KOPT-K1 (cell line): ENCODE data around the gene TM4SF4.

Experiments
- H3K27ac ChIP-seq: fragments of 200-600 bp; sonication (generic); 2 replicates; pipeline ENCODE4 v1.5.1; 2016; ENCODE audit warnings: antibody characterized with exemption, mild to moderate bottlenecking, low read depth, low read length; ENCODE audit not compliant: poor library complexity, severe bottlenecking
- H3K36me3 ChIP-seq: fragments of 200-600 bp; sonication (generic); 2 replicates; pipeline ENCODE4 v1.5.1; 2017; ENCODE audit warnings: antibody characterized with exemption, mild to moderate bottlenecking, low read length, moderate library complexity; ENCODE audit not compliant: insufficient read depth
- H3K9me3 ChIP-seq: fragments of 200-600 bp; sonication (generic); 2 replicates; pipeline ENCODE4 v1.5.1; 2017; ENCODE audit warnings: antibody characterized with exemption, low read length, mild to moderate bottlenecking; ENCODE audit not compliant: insufficient read depth, poor library complexity, severe bottlenecking

TM4SF4 gene

DNA sequence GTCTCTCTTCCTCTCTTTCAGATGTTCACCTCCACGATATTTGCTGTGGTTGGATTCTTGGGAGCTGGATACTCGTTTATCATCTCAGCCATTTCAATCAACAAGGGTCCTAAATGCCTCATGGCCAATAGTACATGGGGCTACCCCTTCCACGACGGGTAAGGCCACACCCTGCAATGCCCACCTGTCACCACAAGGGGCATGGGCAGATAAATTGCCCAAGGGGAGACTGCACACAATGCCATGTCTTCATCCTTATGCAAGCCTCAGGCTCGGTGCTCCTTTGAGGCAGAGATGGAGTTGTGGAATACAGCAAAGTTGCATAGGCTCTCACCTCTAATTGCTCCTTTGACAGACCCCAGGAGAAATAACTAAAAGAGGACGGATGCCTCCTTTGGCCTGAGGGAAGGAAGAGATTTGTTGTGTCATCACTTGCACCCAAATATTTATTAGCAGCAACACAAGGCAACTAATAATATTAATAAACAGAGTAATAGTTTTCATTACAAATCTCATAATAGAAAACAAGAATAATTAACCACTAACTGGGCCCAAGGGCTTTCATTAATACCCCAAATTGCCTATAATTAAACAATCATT is 13.2 kb downstream of the TM4SF4 start:
- Histone ChIP-seq H3K9me3 (no peaks in the 10 kb centered on the region), H3K27ac (no peak overlapping the region)

DNA sequence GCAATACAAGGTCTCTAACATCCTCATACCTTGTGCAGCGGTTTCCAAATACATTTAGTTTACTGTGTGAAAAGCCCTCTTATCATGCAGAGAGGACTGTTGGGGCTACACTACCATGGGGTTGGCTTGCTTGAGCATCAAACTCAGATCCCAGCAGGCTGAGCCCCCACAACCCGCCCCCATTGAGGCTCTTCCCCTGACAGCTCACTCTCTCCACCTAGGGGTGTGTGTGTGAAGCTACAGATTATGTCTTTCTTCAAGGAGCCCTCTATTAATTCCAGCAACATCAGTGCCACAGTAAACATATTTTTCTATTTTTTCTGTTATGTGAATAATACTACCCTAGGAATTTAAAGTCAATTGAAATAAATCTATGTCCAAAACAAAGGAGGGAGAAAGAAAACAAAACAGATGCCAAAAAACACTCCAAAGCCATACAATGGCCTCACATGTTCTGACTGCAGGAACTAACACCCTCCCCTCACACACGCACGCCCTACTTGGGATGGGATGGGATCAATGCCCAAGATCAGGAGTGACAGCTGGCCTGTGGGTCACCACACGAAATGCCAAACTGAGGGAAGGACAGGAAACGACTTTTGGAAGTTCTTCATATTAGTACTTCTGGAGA is 14.7 kb downstream of the TM4SF4 start:
- Histone ChIP-seq H3K36me3 (no peaks in the 10 kb centered on the region), H3K9me3 (no peaks in the 10 kb centered on the region), H3K27ac (no peak overlapping the region)

More for the DNA sequence above, 13.2 kb downstream of the TM4SF4 start:
- H3K36me3 ChIP-seq = no peaks in the 10 kb centered on the region

DNA sequence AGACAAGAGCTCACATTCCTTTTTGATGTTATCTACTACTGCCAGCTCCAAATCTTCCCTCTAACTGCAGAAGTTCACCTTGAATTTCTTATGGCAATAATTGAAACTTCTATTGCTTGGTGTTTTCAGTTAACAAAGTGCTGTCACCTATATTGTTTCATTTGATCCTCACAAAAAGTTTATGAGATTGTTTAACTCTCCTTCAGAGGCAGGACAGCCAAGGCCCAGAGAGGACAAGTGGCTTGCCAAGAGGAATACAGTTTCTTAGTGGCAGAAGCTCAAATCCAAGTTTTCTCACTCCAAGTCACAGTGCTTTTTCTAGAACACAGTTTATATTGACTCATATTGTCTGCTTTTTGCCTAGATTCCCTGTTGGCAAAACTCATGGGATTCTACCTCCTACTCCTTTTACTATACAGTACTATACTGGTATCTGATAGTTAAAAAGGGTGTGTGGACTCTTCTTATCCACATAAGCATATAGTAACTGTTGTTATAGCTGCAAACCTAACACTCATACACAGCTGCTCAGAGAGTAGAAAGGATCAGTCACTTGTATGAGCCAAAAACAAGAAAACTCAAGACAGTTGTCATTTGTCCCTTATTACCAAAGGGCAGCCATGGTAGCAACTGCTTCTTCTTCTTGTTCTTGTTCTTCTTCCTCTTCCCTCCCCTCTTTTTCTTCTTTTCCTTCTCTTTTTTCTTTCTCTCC is 15.9 kb downstream of the TM4SF4 start:
- H3K9me3 ChIP-seq = no peaks in the 10 kb centered on the region
- no peaks in the 10 kb centered on the region for H3K36me3 ChIP-seq

DNA sequence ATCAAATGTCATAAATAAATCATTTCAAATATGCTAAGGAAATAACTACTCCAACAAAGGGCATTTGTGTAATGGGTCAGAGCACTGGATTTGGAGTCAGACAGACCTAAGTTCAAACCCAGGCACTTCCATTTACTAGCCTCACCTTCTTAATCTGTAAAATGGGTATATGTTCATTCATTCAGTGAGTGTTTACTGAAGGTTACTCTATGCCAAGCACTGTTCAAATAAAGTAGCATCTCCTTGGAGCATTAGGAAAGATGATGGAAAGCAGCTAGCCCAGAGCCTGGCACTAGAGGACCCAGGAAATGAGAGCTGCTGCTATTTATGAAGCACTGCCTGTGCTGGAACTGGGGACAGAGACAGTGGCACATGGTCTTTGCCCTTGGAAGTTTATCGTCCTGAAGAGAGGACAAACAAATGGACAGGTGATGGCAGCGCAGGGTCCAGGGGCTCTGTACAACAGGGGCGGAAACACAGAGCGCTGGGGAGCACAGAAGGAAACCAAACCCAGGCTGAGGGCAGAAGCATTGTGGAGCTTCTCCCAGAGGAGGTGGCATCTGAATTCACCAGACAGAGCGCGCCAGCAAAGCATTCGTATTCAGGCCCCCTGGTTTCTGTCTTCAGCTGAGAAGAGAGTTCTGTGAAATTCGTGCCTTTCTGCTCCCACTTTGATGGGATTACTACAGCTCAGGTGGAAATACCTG is 19.0 kb downstream of the TM4SF4 start:
- Histone ChIP-seq H3K27ac (no peak overlapping the region), H3K9me3 (no peaks in the 10 kb centered on the region), H3K36me3 (no peaks in the 10 kb centered on the region)

More for the DNA sequence above, 15.9 kb downstream of the TM4SF4 start:
- no peak overlapping the region for H3K27ac ChIP-seq

DNA sequence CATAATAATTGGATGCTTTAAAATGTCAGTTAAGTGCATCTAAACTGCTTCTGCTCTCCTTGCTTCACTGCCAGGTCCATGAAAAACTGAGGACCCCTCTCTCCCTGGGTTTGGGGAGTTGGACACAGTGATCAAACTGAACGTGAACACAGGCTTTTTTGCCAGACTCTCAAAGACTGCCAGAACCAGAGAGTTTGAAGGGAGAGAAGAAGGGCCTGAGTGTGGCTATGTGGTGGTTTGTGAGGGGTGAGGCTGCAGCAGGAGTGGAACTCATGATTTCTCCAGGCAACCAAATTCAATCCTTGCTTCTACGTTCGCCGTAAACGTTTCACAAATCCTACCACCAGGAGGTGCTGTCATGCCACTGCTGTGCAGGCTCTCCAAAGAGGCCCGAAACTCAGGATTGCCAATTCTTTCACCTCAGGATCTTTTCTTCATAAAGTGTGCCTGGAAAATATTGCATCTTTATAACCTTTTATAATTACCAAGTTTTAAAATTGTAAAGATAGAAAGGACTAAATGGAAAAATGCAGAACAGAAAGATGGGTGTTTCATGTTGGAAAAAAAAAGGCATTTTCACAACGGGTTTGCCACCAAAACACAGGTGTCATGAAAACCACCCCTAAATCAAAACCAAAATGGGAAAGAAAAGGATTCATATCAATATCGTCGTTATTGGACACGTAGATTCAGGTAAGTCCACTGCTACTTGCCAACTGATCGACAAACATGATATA is 19.7 kb downstream of the TM4SF4 start:
- Histone ChIP-seq H3K27ac (no peak overlapping the region), H3K36me3 (no peaks in the 10 kb centered on the region), H3K9me3 (no peaks in the 10 kb centered on the region)

DNA sequence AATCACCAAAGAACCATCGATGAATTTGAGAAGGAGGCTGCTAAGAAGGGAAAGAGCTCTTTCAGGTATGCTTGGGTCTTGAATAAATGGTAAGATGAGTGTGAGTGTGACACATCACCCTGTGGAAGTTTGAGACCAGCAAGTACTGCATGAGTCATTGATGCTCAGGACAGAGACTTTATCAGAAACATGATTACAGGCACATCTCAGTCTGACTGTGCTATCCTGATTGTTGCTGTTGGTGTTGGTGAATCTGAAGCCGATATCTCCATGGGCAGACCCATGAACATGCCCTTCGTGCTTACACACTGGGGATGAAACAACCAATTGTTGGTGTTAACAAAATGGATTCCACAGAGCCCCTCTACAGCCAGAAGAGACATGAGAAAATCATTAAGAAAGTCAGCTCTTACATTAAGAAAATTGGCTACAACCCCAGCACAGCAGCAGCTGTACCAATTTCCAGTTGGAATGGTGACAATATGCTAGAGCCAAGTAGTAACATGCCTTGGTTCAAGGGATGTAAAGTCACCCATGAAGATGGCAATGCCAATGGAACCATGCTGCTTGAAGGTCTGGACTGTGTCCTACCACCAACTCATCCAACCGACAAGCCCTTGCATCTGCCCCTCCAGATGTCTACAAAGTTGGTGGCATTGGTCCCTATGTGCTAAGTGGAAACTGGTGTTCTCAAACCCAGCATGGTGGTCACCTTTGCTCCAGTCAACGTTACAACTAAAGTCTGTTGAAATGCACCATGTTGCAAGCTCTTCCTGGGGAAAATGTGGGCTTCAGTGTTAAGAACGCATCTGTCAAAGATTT is 20.5 kb downstream of the TM4SF4 start:
- Histone ChIP-seq H3K9me3 (no peaks in the 10 kb centered on the region), H3K36me3 (no peaks in the 10 kb centered on the region), H3K27ac (no peak overlapping the region)

DNA sequence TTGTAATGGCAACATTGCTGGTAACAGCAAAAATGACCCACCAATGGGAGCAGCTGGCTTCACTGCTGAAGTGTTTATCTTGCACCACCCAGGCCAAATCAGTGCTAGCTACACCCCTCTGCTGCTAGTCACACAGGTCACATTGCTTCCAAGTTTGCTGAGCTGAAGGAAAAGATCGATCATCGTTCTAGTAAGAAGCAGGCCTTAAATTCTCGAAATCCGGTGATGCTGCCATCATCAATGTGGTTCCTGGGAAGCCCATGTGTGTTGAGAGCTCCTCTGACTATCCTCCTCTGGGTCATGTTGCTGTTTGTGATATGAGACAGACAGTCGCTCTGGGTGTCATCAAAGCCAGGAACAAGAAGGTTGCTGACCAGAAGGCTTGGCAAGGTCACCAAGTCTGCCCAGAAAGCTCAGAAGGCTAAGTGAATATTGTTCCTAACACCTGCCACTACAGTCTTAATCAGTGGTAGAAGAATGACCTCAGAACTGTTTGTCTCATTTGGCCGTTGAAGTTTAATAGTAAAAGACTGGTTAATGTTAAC is 21.2 kb downstream of the TM4SF4 start:
- Histone ChIP-seq H3K36me3 (no peaks in the 10 kb centered on the region), H3K27ac (no peak overlapping the region), H3K9me3 (no peaks in the 10 kb centered on the region)

DNA sequence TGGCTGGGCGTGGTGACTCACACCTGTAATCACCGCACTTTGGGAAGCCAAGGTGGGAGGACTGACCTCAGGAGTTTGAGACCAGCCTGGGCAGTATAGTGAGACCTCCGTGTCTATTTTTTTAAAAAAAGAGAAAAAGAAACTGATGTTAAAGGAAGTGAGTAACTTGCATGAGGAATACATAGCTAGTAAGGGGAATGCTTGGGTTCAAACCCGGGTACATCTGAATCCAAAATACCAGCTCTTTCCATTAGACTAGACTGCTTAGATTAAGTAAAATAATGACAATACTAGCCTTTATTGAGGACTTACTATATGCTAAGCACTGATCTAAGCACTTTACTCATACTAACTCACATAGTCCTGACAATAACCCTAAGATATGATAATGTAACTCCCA is 22.4 kb downstream of the TM4SF4 start:
- H3K27ac ChIP-seq = no peak overlapping the region
- no peaks in the 10 kb centered on the region for H3K9me3 ChIP-seq

DNA sequence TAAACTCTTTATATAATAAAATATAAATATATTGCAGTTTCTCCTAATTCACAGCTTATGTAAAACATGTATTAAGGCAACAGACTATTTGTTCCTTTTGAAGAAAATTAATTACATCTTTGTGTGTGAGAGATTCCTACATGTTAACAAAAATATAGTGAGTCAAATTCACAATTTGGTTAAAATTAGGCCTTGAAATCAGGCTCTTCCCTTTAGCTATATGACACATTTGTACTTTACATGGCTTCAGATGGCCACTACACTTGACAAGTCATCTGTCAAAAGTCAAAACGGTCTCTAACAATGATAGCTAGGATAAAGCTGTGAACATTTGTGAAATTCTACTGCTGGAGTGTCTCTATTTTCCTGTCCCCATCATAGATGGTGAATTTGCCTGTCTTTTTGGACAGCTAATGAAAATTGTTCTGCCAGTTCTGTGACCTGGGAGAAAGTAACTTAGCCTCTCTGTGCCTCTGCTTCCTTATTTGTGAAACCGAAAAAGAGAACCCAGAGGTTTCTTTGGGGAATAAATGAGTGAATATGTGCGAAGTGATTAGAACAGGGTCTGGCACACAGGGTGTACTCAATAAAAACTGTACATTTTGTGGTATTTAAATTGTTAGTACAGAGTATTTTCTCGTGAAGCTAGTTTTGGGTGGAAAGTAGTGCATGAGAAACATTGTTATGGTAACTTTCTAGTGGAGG is 23.6 kb downstream of the TM4SF4 start:
- Histone ChIP-seq H3K27ac (no peak overlapping the region), H3K9me3 (no peaks in the 10 kb centered on the region), H3K36me3 (no peaks in the 10 kb centered on the region)

More for the DNA sequence above, 22.4 kb downstream of the TM4SF4 start:
- H3K36me3 ChIP-seq = no peaks in the 10 kb centered on the region

DNA sequence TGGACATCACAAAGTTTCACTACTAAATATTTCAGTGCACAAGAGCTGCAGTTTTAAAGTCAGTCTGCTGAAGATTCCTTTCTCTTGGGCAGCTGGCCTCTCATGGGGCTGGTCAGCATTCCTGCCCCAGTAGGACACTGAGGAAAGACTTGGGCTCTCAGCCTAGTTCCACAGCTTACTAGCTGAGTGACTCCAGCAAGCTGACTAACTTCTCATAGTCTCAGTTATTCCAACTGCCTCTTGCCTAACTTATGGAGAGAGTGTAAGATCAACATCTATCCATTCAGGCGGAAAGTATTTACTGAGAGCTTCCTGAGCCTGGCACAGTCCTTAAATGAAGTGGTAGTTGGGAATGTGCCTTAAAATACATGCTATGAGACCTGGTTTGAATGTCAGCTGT is 27.0 kb downstream of the TM4SF4 start:
- Histone ChIP-seq H3K9me3 (no peaks in the 10 kb centered on the region), H3K27ac (no peak overlapping the region), H3K36me3 (no peaks in the 10 kb centered on the region)

DNA sequence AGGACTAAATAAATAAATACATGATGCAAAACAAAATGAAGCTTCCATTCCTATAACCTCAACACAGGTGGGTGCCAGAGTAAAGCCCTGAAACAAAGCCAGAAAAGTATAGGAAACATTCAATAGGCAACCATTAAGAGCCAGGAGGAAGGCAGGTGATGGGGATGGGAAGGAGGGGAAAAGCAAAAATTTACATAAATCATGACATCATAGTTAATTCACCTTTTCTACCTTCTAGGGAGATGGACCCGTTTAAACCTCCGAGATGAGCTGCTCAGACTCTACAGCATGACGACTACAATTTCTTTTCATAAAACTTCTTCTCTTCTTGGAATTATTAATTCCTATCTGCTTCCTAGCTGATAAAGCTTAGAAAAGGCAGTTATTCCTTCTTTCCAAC is 27.9 kb downstream of the TM4SF4 start:
- Histone ChIP-seq H3K27ac (no peak overlapping the region), H3K9me3 (no peaks in the 10 kb centered on the region), H3K36me3 (no peaks in the 10 kb centered on the region)

DNA sequence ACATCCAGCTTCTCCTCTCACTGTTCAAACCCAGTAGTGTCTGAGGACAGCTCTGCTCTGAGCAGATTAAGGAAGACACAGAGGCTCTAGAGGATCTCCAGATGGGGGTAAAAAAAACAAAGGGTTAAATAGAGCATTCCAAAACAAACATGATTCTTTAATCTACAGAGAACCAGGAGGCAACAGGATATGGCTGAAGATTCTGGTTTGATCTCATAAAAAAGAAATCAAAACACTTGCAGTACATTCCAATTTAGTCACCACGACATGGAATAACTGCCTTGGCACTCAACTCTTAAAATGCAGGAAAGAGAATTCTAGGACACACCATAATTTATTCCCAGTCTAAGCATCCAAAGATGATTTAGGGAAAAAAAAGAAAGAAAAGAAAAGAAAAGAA is 32.0 kb downstream of the TM4SF4 start:
- Histone ChIP-seq H3K9me3 (no peaks in the 10 kb centered on the region), H3K27ac (no peak overlapping the region), H3K36me3 (no peaks in the 10 kb centered on the region)

DNA sequence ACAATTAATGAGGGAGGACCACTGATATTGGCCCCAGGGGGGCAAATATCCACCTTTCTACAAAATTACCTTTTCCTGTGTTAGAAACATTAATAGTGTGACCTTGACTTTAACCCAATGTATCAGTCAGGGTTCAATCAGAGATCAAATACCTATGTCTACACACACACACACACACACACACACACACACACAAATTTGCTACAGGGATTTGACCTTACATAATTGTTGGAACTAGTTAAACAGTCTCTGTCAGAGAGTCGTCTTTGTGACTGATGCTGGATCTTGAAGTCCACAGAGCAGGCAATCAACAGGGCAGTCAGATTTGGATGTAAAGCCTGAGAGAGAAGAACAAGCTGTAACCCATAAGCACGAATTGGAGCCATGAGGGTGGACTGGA is 32.5 kb downstream of the TM4SF4 start:
- Histone ChIP-seq H3K9me3 (no peaks in the 10 kb centered on the region), H3K27ac (no peak overlapping the region), H3K36me3 (no peaks in the 10 kb centered on the region)
